Measurements from ENCODE around the gene RDM1.
A peak's percentile ranks its signal among the peaks of the same experiment; 100 is the strongest.
"Not testable (repeated sequence)": the region's sequence is repeated elsewhere in the genome, so short reads cannot be mapped to it uniquely, and the experiment has no call there.

The RDM1 gene

DNA sequence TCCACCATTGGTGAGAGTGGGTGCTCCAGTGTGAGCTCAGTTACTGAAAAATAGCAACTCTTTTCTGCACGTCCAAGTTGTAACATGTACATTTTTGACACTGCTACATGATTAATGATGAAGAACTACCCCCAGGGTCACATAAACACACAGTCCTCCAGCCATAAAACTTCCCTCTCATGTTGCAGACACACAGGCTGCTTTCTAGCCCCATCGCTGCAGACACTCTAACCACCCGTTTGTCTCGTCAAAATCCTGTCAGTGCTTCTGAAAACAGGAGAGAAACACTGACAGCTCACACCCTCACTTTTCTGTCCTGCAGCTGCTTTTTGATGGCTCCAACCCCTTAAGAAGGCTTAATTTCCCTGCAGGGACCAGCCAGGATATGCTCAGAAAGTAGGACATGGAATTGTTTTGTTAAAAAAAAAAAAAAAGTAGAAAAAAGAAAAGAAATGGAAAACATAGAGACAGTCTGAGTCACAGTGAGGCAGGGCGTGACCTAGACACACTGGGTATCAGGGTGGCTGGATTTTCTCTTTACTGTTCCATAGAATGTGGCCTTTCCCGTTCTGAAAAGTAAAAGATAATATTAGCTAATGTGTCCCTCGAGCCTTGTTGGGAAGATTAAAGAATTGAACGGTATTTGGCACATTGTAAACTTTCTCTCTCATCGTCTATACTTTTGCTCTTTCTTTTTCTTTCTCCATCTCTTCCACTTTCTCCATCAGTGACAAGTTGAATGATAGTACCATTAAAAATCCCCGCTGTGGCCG lies 29.7 kb downstream of the RDM1 start:
- Histone ChIP-seq H3K27me3 (ENCODE audit: insufficient read depth, poor library complexity, severe bottlenecking) (no peaks in the 10 kb centered on the region), H3K4me3 (replicated peaks; ENCODE audit: insufficient read depth, low read length) (no peak overlapping the region), H3K27ac (replicated peaks) (no peak overlapping the region)
- no peak for DNase-seq (ENCODE audit: low read depth in 1 of 2, low spot score in 1 of 2)
- TF ChIP-seq POLR2AphosphoS5 (IDR thresholded peaks at IDR 0.05; ENCODE audit: low read depth) (no peak), REST (IDR thresholded peaks at IDR 0.05; ENCODE audit: insufficient replicate concordance, low read depth) (no peak), GABPA (IDR thresholded peaks at IDR 0.05; ENCODE audit: low read depth) (no peak), SPI1 (IDR thresholded peaks at IDR 0.05; ENCODE audit: borderline replicate concordance, low read depth) (no peak)
- TF ChIP-seq, protein P1, sequence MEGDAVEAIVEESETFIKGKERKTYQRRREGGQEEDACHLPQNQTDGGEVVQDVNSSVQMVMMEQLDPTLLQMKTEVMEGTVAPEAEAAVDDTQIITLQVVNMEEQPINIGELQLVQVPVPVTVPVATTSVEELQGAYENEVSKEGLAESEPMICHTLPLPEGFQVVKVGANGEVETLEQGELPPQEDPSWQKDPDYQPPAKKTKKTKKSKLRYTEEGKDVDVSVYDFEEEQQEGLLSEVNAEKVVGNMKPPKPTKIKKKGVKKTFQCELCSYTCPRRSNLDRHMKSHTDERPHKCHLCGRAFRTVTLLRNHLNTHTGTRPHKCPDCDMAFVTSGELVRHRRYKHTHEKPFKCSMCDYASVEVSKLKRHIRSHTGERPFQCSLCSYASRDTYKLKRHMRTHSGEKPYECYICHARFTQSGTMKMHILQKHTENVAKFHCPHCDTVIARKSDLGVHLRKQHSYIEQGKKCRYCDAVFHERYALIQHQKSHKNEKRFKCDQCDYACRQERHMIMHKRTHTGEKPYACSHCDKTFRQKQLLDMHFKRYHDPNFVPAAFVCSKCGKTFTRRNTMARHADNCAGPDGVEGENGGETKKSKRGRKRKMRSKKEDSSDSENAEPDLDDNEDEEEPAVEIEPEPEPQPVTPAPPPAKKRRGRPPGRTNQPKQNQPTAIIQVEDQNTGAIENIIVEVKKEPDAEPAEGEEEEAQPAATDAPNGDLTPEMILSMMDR (IDR thresholded peaks at IDR 0.05; ENCODE audit: insufficient read depth, low read length), result no peak

DNA sequence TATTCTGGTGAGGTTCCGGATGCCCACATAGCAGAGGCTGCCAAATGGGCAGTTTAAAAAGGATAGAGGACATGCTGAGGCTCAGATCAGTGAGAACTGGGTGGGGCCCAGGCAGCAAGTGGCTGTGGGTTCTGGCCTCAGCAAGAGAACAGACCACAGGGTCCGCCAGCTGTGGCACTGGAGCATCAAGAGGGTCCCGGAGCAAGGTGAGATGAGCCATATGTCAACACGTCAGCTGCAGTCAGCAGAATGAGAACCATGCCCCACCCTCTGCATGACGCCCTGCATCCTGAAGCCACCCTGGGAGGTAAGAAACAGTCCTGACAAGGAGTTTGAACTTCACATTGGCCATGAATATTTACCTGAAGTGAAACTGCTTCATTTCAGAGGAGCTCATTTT lies 30.3 kb downstream of the RDM1 start:
- H3K27me3 ChIP-seq (ENCODE audit: insufficient read depth, poor library complexity, severe bottlenecking), result no peaks in the 10 kb centered on the region
- H3K4me3 ChIP-seq (replicated peaks; ENCODE audit: insufficient read depth, low read length), result no peak overlapping the region
- H3K27ac ChIP-seq (replicated peaks), result no peak overlapping the region
- DNase-seq (ENCODE audit: low read depth in 1 of 2, low spot score in 1 of 2), result no peak
- TF ChIP-seq, protein P1 (IDR thresholded peaks at IDR 0.05; ENCODE audit: insufficient read depth, low read length), result no peak
- no peak for TF ChIP-seq POLR2AphosphoS5 (IDR thresholded peaks at IDR 0.05; ENCODE audit: low read depth)
- TF ChIP-seq GABPA (IDR thresholded peaks at IDR 0.05; ENCODE audit: low read depth), result no peak
- TF ChIP-seq REST (IDR thresholded peaks at IDR 0.05; ENCODE audit: insufficient replicate concordance, low read depth), result no peak
- TF ChIP-seq SPI1 (IDR thresholded peaks at IDR 0.05; ENCODE audit: borderline replicate concordance, low read depth), result no peak

GRCh38 chr17:35898283-35899070 lies 32.1 kb downstream of the RDM1 start:
- H3K27me3 ChIP-seq (ENCODE audit: insufficient read depth, poor library complexity, severe bottlenecking), result no peaks in the 10 kb centered on the region
- H3K4me3 ChIP-seq (replicated peaks; ENCODE audit: insufficient read depth, low read length), result no peak overlapping the region
- TF ChIP-seq REST (IDR thresholded peaks at IDR 0.05; ENCODE audit: insufficient replicate concordance, low read depth) (no peak), GABPA (IDR thresholded peaks at IDR 0.05; ENCODE audit: low read depth) (no peak), POLR2AphosphoS5 (IDR thresholded peaks at IDR 0.05; ENCODE audit: low read depth) (no peak), SPI1 (IDR thresholded peaks at IDR 0.05; ENCODE audit: borderline replicate concordance, low read depth) (no peak)
- TF ChIP-seq, protein P1 (IDR thresholded peaks at IDR 0.05; ENCODE audit: insufficient read depth, low read length), result no peak
- peak overlapping the region; percentile 25 for H3K27ac ChIP-seq (replicated peaks)
- DNase-seq (ENCODE audit: low read depth in 1 of 2, low spot score in 1 of 2), result peak; percentile 63 to 72

GRCh38 chr17:35897772-35898171 lies 32.8 kb downstream of the RDM1 start:
- H3K4me3 ChIP-seq (replicated peaks; ENCODE audit: insufficient read depth, low read length); DNase-seq (ENCODE audit: low read depth in 1 of 2, low spot score in 1 of 2); H3K27me3 ChIP-seq (ENCODE audit: insufficient read depth, poor library complexity, severe bottlenecking): not testable (repeated sequence)
- peak overlapping the region; percentile 25; the same call in 1 of the 2 replicates for H3K27ac ChIP-seq (replicated peaks)
